GM12892 (cell line): ENCODE data around the gene DAGLB.

Experiments
- POLR2A ChIP-seq: IDR thresholded peaks from 2 replicates; pipeline ENCODE4 v1.6.1; 2011; ENCODE audit warnings: low read depth, low read length, control low read depth
- POLR2AphosphoS5 ChIP-seq: IDR thresholded peaks from 2 replicates; pipeline ENCODE4 v1.6.1; 2011; ENCODE audit warnings: low read depth, low read length, control low read depth

GRCh38 chr7:6382817-6383216, 64.9 kb downstream of the DAGLB start:
- TF ChIP-seq POLR2AphosphoS5 (no peak), POLR2A (no peak)
